Heart left ventricle (tissue), 13 donors: ENCODE measurements around the gene BORCS5.

Experiments
- POLR2A ChIP-seq, 2 donors: fragments of 450-650 bp; IDR thresholded peaks; one replicate each; pipeline ENCODE4 v1.6.1; 2017; ENCODE audit warnings: antibody characterized with exemption in 2 of 2, mild to moderate bottlenecking in 2 of 2, moderate library complexity in 2 of 2
- TF ChIP-seq, protein P1 (sequence below), 12 donors: fragments of 200-600 bp; sonication (generic) in 4 of 12; IDR thresholded peaks; one replicate each; pipeline versions ENCODE4 v1.5.0 to v1.8.0; 2018 to 2022; ENCODE audit warnings: antibody characterized with exemption in 12 of 12, mild to moderate bottlenecking in 5 of 12
- donor health status: ischemic (EF 13 %, LVEDD 7.1; RV severe dilation, severe dysfunction).
- donor health status: DM: no; HTN: yes; CAD: no.
- donor health status: DM: no; HTN: no; CAD: no.
- donor health status: ischemic (EF 25% LVEDD 6.9; RV normal size, moderate dysfunction).
- donor health status: ischemic (EF 25% LVEDD 5.7; RV mildly dilated, moderate dysfunction).
- donor health status: ischemic (EF 35%, LVEDD 5.7; RV mildly dilated, moderate dysfunction).
- donor health status: nonischemic (EF 11% LVEDD 7.7; RV severe dilation, severe dysfunction).
- donor health status: DM: yes; HTN: yes; CAD: no.
- donor health status: PGD.
- donor health status: ischemic (EF 29% LVEDD 5.4; RV normal size, mild dysfunction).
- donor health status: nonischemic (EF 23%, LVEDD 6.1; RV moderate dilation, normal function).

DNA sequence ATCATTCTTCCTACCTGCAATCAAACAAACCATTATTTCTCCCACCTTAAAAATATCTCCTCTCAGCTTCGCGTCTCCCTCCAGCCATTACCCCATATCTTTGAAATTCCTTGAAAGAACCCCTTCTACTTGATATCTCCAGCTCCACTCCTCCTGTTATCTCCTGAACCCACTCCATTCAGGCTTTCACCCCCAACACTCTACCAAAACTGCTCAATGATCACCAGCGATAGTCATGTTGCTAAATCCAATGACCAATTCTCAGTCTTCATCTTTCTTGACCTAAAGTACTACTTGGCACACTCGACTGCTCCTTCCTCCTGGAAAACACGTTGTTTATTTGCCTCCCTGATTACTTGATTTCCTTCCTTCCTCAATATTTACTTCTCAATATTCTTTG, 135.7 kb downstream of the BORCS5 start:
- no peak for TF ChIP-seq POLR2A (IDR thresholded peaks at IDR 0.05)
- TF ChIP-seq, protein P1, sequence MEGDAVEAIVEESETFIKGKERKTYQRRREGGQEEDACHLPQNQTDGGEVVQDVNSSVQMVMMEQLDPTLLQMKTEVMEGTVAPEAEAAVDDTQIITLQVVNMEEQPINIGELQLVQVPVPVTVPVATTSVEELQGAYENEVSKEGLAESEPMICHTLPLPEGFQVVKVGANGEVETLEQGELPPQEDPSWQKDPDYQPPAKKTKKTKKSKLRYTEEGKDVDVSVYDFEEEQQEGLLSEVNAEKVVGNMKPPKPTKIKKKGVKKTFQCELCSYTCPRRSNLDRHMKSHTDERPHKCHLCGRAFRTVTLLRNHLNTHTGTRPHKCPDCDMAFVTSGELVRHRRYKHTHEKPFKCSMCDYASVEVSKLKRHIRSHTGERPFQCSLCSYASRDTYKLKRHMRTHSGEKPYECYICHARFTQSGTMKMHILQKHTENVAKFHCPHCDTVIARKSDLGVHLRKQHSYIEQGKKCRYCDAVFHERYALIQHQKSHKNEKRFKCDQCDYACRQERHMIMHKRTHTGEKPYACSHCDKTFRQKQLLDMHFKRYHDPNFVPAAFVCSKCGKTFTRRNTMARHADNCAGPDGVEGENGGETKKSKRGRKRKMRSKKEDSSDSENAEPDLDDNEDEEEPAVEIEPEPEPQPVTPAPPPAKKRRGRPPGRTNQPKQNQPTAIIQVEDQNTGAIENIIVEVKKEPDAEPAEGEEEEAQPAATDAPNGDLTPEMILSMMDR (IDR thresholded peaks at IDR 0.05) = no peak
